OCI-LY3 (cell line): ENCODE data around the gene NLRC3.

Experiments
- H2AFZ ChIP-seq: fragments of 200-600, 300-600 bp; shearing (Covaris generic); 2 replicates; pipeline ENCODE4 v1.6.0; 2014; ENCODE audit warnings: antibody characterized with exemption, low read depth, low read length
- H3K27ac ChIP-seq: fragments of 200-600, 300-600 bp; sonication (generic); 2 replicates; pipeline ENCODE4 v1.5.1; 2014; ENCODE audit warnings: mild to moderate bottlenecking, low read length, moderate library complexity, mixed read lengths
- H3K27me3 ChIP-seq: fragments of 200-600, 300-600 bp; sonication (generic); 2 replicates; pipeline ENCODE4 v1.6.1; 2014; ENCODE audit warnings: low read depth, low read length, mixed read lengths
- H3K36me3 ChIP-seq: fragments of 200-600, 300-600 bp; sonication (generic); replicated peaks from 2 replicates; pipeline ENCODE3; 2014; ENCODE audit warnings: low read depth, low read length, mixed read lengths
- H3K4me1 ChIP-seq: fragments of 300-600, 200-600 bp; sonication (generic); 2 replicates; pipeline ENCODE4 v1.6.1; 2014; ENCODE audit warnings: low read length, mixed read lengths
- H3K4me2 ChIP-seq: fragments of 200-600, 300-600 bp; sonication (generic); 2 replicates; pipeline ENCODE4 v1.6.1; 2014; ENCODE audit warnings: low read length, mixed read lengths
- H3K4me3 ChIP-seq: fragments of 300-600, 200-600 bp; sonication (generic); 2 replicates; pipeline ENCODE4 v1.5.1; 2014; ENCODE audit warnings: antibody characterized with exemption, mild to moderate bottlenecking, low read length, moderate library complexity
- H3K79me2 ChIP-seq: fragments of 300-600, 200-600 bp; shearing (Covaris generic); 2 replicates; pipeline ENCODE4 v1.6.1; 2014; ENCODE audit warnings: mild to moderate bottlenecking, low read length, mixed read lengths
- H3K9ac ChIP-seq: fragments of 300-600, 200-600 bp; shearing (Covaris generic); 2 replicates; pipeline ENCODE4 v1.6.0; 2014; ENCODE audit warnings: mild to moderate bottlenecking, low read length, moderate library complexity
- H3K9me3 ChIP-seq: fragments of 200-600, 300-600 bp; shearing (Covaris generic); 2 replicates; pipeline ENCODE4 v1.6.1; 2014; ENCODE audit warnings: low read length, mixed read lengths; ENCODE audit not compliant: insufficient read depth
- H4K20me1 ChIP-seq: fragments of 200-600, 300-600 bp; sonication (generic); 2 replicates; pipeline ENCODE4 v1.6.1; 2016; ENCODE audit warnings: low read length, mixed read lengths; ENCODE audit not compliant: insufficient read depth
- EZH2phosphoT487 ChIP-seq: fragments of 200-600 bp; shearing (Covaris generic); IDR thresholded peaks from 2 replicates; pipeline ENCODE4 v1.6.1; 2018; ENCODE audit warnings: antibody characterized with exemption, mixed run types, low read depth
- TF ChIP-seq, protein P1 (sequence below): fragments of 200-600, 300-600 bp; sonication (generic); IDR thresholded peaks from 2 replicates; pipeline ENCODE4 v1.5.1; 2014; ENCODE audit warnings: antibody characterized with exemption, low read length, low read depth

Gene NLRC3

DNA sequence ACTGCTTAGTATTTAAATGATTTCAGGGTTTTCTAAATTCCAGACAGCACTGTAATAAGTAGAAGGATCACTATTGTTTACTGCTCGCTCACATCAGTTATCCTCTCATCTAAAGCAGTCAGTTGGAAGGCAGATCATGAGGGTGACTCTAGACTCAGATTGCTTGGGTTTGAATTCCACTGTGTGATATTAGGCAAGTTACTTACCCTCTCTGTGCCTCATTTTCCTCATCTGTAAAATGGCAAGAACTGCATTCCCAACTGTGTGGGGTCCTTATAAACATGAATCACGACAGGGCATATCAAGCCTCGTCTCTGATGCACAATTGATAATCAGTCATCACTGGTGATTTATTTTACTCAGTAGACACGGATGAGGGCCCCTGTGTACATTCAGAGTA lies 61.3 kb downstream of the NLRC3 start:
- Histone ChIP-seq H3K9me3 (no peaks in the 10 kb centered on the region), H2AFZ (no peak overlapping the region), H3K79me2 (no peaks in the 10 kb centered on the region), H3K27me3 (no peaks in the 10 kb centered on the region), H3K36me3 (peaks cover 14% of the 10 kb centered on the region), H3K4me1 (no peaks in the 10 kb centered on the region), H4K20me1 (no peaks in the 10 kb centered on the region), H3K4me3 (no peak overlapping the region), H3K4me2 (no peak overlapping the region), H3K9ac (no peak overlapping the region), H3K27ac (no peak overlapping the region)
- TF ChIP-seq EZH2phosphoT487, result no peak
- TF ChIP-seq, protein P1, sequence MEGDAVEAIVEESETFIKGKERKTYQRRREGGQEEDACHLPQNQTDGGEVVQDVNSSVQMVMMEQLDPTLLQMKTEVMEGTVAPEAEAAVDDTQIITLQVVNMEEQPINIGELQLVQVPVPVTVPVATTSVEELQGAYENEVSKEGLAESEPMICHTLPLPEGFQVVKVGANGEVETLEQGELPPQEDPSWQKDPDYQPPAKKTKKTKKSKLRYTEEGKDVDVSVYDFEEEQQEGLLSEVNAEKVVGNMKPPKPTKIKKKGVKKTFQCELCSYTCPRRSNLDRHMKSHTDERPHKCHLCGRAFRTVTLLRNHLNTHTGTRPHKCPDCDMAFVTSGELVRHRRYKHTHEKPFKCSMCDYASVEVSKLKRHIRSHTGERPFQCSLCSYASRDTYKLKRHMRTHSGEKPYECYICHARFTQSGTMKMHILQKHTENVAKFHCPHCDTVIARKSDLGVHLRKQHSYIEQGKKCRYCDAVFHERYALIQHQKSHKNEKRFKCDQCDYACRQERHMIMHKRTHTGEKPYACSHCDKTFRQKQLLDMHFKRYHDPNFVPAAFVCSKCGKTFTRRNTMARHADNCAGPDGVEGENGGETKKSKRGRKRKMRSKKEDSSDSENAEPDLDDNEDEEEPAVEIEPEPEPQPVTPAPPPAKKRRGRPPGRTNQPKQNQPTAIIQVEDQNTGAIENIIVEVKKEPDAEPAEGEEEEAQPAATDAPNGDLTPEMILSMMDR, result no peak

DNA sequence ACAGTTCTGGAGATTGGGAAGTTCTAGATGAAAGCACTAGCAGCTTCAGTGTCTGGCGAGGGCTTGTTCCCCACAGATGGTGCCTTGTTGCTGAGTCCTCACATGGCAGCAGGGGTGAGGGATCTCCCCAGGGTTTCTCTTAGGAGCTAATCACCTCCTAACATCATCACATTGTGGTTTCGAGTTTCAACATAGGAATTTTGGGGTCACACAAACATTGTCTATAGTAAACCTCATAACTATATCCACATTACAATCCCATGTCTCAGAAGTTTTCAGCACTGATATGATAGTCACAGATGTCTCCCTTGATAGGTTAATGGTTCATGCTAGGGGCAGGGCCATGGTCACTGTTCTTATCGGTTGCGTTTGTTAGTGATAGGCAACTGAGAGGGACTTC lies 62.6 kb downstream of the NLRC3 start:
- TF ChIP-seq, protein P1, result no peak
- TF ChIP-seq EZH2phosphoT487, result no peak
- no peaks in the 10 kb centered on the region for H3K27me3 ChIP-seq
- H3K9ac ChIP-seq, result no peak overlapping the region
- H3K9me3 ChIP-seq, result no peaks in the 10 kb centered on the region
- no peak overlapping the region for H3K4me3 ChIP-seq
- no peaks in the 10 kb centered on the region for H3K4me1 ChIP-seq
- H3K27ac ChIP-seq, result no peak overlapping the region
- no peak overlapping the region for H3K4me2 ChIP-seq
- no peak overlapping the region for H2AFZ ChIP-seq
- H4K20me1 ChIP-seq, result no peaks in the 10 kb centered on the region
- H3K36me3 ChIP-seq, result peaks cover 14% of the 10 kb centered on the region
- H3K79me2 ChIP-seq, result no peaks in the 10 kb centered on the region

DNA sequence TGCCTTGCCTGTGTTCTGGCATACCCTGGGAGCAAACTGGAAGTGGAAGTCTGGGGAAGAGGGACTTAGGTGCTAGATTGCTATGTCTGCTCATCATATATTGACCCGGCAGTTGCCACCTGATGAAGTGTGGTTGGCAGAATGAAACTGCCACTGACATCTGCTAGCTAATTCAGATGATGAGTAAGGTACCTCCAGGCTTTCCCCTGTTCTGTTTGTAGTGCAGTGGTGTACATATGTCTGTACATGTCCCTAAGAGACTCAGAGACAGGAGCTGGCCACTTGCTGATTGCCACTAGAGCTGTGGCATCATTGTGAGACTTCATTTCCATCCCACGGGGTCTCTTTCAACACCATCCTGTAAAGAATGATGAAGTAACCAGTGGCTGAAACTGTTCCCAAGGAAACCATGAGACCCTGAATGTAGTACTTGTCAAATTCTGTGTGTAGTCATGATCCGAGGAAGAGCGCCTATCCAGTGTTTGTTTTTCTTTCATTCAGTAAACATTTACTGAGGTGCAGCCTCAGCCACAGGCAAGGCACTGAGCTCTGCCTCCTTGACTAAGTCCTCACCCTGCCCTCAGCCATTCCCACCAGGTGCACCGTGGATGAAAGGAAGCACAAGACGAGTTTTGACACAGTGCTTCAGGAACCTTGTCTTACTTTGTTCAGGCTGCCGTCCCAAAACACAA lies 63.2 kb downstream of the NLRC3 start:
- Histone ChIP-seq H3K79me2 (no peaks in the 10 kb centered on the region), H3K27ac (no peak overlapping the region), H2AFZ (no peak overlapping the region), H3K4me1 (no peaks in the 10 kb centered on the region), H3K36me3 (peaks cover 17% of the 10 kb centered on the region), H3K4me2 (no peak overlapping the region), H3K27me3 (no peaks in the 10 kb centered on the region), H4K20me1 (no peaks in the 10 kb centered on the region), H3K9ac (no peak overlapping the region), H3K9me3 (no peaks in the 10 kb centered on the region), H3K4me3 (no peak overlapping the region)
- TF ChIP-seq, protein P1, result no peak
- TF ChIP-seq EZH2phosphoT487, result no peak

DNA sequence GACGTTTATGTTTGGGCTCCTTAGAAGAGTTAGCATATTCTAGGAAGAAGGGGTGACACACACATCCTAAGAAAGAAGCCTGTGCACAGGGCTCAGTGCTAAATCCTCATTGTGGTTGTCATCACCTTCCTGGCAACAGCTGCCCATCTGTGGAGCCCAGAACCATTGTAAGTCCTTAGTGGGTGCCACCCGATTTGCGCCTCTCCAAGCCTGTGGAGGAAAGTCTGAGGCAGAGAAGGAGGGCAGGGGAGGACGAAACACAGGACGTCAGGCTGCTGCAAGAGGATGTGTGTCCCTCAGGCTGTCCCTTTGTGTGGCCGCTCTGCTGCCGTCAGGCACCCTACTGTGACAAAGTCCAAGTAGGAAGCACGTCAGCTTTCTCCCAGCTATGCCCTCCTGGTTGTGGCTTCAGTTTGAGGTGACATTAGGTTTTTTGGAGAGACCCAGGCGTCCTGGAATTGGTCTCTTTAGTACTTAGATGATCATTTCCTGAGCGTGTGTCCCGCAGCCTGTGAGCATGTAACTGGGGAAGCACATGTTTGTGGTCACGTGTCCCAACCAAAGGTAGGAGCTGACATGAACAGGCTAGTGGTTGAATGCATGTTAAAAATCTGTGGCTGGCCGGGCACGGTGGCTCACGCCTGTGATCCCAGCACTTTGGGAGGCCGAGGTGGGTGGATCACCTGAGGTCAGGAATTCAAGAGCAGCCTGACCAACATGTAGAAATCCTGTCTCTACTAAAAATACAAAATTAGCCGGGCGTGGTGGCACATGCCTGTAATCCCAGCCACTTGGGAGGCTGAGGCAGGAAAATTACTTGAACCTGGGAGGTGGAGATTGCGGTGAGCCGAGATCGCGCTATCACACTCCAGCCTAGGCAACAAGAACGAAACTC lies 65.7 kb downstream of the NLRC3 start:
- TF ChIP-seq, protein P1, result no peak
- TF ChIP-seq EZH2phosphoT487, result no peak
- no peak overlapping the region for H3K27ac ChIP-seq
- no peak overlapping the region for H2AFZ ChIP-seq
- H3K9ac ChIP-seq, result no peak overlapping the region
- H3K4me1 ChIP-seq, result no peaks in the 10 kb centered on the region
- H3K4me2 ChIP-seq, result no peak overlapping the region
- no peaks in the 10 kb centered on the region for H4K20me1 ChIP-seq
- H3K27me3 ChIP-seq, result no peaks in the 10 kb centered on the region
- peaks cover 23% of the 10 kb centered on the region for H3K36me3 ChIP-seq
- no peaks in the 10 kb centered on the region for H3K79me2 ChIP-seq
- no peak overlapping the region for H3K4me3 ChIP-seq
- H3K9me3 ChIP-seq, result no peaks in the 10 kb centered on the region
